RWPE2 (cell line): ENCODE data around the gene HIBCH.
"Not testable (repeated sequence)": the region's sequence is repeated elsewhere in the genome, so short reads cannot be mapped to it uniquely, and the experiment has no call there.

Experiments used
- ATAC-seq: fragments of 200-7000 bp; cut with Tn5 transposase; 3 replicates; pipeline ENCODE4 v1.9.1; 2021; ENCODE audit warnings: low read depth
- DNase-seq: peaks from one replicate; pipeline ENCODE4 v3.0.0-alpha.2; 2020; ENCODE audit warnings: low spot score
- H3K27ac ChIP-seq: fragments of 450-650 bp; 2 replicates; pipeline ENCODE4 v1.5.1; 2017; ENCODE audit warnings: mild to moderate bottlenecking; ENCODE audit not compliant: poor library complexity, severe bottlenecking
- H3K27me3 ChIP-seq: fragments of 250-450 bp; sonication (Bioruptor Pico); 2 replicates; pipeline ENCODE4 v1.5.1; 2021; ENCODE audit warnings: mild to moderate bottlenecking, moderate library complexity; ENCODE audit not compliant: insufficient read depth, poor library complexity, severe bottlenecking
- H3K36me3 ChIP-seq: fragments of 250-450 bp; sonication (Bioruptor Pico); 2 replicates; pipeline ENCODE4 v1.5.1; 2020; ENCODE audit warnings: low read depth, mild to moderate bottlenecking, moderate library complexity
- H3K4me1 ChIP-seq: fragments of 250-450 bp; sonication (Bioruptor Pico); 2 replicates; pipeline ENCODE4 v1.5.1; 2021; ENCODE audit warnings: mild to moderate bottlenecking, moderate library complexity; ENCODE audit not compliant: insufficient read depth, poor library complexity, severe bottlenecking
- H3K4me3 ChIP-seq: fragments of 250-450 bp; sonication (Bioruptor Pico); 2 replicates; pipeline ENCODE4 v1.5.1; 2021; ENCODE audit warnings: mild to moderate bottlenecking, moderate library complexity; ENCODE audit not compliant: severe bottlenecking
- H3K9me3 ChIP-seq: fragments of 250-450 bp; sonication (Bioruptor Pico); 2 replicates; pipeline ENCODE4 v1.5.1; 2021; ENCODE audit warnings: mild to moderate bottlenecking, moderate library complexity; ENCODE audit not compliant: severe bottlenecking
- CTCF ChIP-seq: fragments of 450-650 bp; IDR thresholded peaks from one replicate; pipeline ENCODE4 v1.5.1; 2017; ENCODE audit warnings: mild to moderate bottlenecking, moderate library complexity; ENCODE audit not compliant: poor library complexity, severe bottlenecking

Gene HIBCH

GRCh38 chr2:190235551-190236075 lies 84.0 kb downstream of the HIBCH start:
- Histone ChIP-seq H3K9me3 (no peaks in the 10 kb centered on the region), H3K27me3 (no peaks in the 10 kb centered on the region), H3K27ac (no peak overlapping the region), H3K4me1 (no peaks in the 10 kb centered on the region), H3K36me3 (no peaks in the 10 kb centered on the region), H3K4me3 (no peak overlapping the region)
- no peak for TF ChIP-seq CTCF
- DNase-seq (no peak), ATAC-seq (no peak)

GRCh38 chr2:190235101-190235500 lies 84.5 kb downstream of the HIBCH start:
- Histone ChIP-seq H3K27ac (no peak overlapping the region), H3K9me3 (no peaks in the 10 kb centered on the region)

GRCh38 chr2:190223989-190224388 lies 95.6 kb downstream of the HIBCH start:
- not testable (repeated sequence) for H3K36me3 ChIP-seq, DNase-seq, H3K27ac ChIP-seq, H3K4me3 ChIP-seq, H3K27me3 ChIP-seq, H3K4me1 ChIP-seq, H3K9me3 ChIP-seq, ATAC-seq

More at GRCh38 chr2:190235101-190235500, 84.5 kb downstream of the HIBCH start:
- Histone ChIP-seq H3K4me1 (no peaks in the 10 kb centered on the region), H3K27me3 (no peaks in the 10 kb centered on the region), H3K4me3 (no peak overlapping the region), H3K36me3 (no peaks in the 10 kb centered on the region)
- ATAC-seq, result no peak
- no peak for TF ChIP-seq CTCF
- DNase-seq, result no peak

GRCh38 chr2:190222745-190223144 lies 96.9 kb downstream of the HIBCH start:
- H3K4me1 ChIP-seq, result not testable (repeated sequence)

GRCh38 chr2:190221429-190221828 lies 98.2 kb downstream of the HIBCH start:
- Histone ChIP-seq H3K27me3 (no peaks in the 10 kb centered on the region), H3K4me1 (no peaks in the 10 kb centered on the region), H3K4me3 (no peak overlapping the region), H3K36me3 (no peaks in the 10 kb centered on the region), H3K9me3 (no peaks in the 10 kb centered on the region), H3K27ac (no peak overlapping the region)
- no peak for TF ChIP-seq CTCF
- no peak for DNase-seq
- ATAC-seq, result no peak

More at GRCh38 chr2:190222745-190223144, 96.9 kb downstream of the HIBCH start:
- not testable (repeated sequence) for H3K36me3 ChIP-seq, DNase-seq, H3K27ac ChIP-seq, H3K9me3 ChIP-seq, ATAC-seq, H3K4me3 ChIP-seq, H3K27me3 ChIP-seq

GRCh38 chr2:190219186-190219585 lies 100.4 kb downstream of the HIBCH start:
- no peak for ATAC-seq
- Histone ChIP-seq H3K9me3 (no peaks in the 10 kb centered on the region), H3K4me1 (no peaks in the 10 kb centered on the region), H3K4me3 (no peak overlapping the region), H3K27me3 (no peaks in the 10 kb centered on the region), H3K36me3 (no peaks in the 10 kb centered on the region), H3K27ac (no peak overlapping the region)
- no peak for TF ChIP-seq CTCF
- DNase-seq, result no peak
